K562 (cell line): Measurements from ENCODE around the gene TBX1. TPM values are rescaled to one million over a fixed set of nuclear protein-coding genes. Genes with fewer than 3 reads are reported as not detected.

ENCODE experiments used
- ATF7 ChIP-seq: fragments of 450-650 bp; IDR thresholded peaks from 2 replicates; pipeline ENCODE4 v1.7.1; 2014; ENCODE audit warnings: mild to moderate bottlenecking, moderate library complexity
- EP300 ChIP-seq: IDR thresholded peaks from 2 replicates; pipeline ENCODE4 v1.6.1; 2012; ENCODE audit warnings: low read length, improper control_type of control experiment
- ETV1 ChIP-seq: fragments of 450-650 bp; conservative IDR thresholded peaks from 2 replicates; pipeline ENCODE4 v1.6.1; 2016; ENCODE audit warnings: missing genetic modification characterization, control low read depth, low read depth, missing compliant biosample characterization
- FOXP4 ChIP-seq: sonication (generic); formaldehyde crosslinking; IDR thresholded peaks from 2 replicates; pipeline ENCODE4 v1.8.0; 2022; ENCODE audit warnings: mild to moderate bottlenecking, missing genetic modification reagents, borderline replicate concordance
- FUS ChIP-seq: fragments of 200-400 bp; formaldehyde crosslinking; optimal IDR thresholded peaks from 2 replicates; pipeline ENCODE3; 2017; ENCODE audit warnings: low read depth, low read length
- HNRNPLL ChIP-seq: fragments of 200-400 bp; formaldehyde crosslinking; IDR thresholded peaks from 2 replicates; pipeline ENCODE4 v1.6.1; 2017; ENCODE audit warnings: low read length, low read depth, mild to moderate bottlenecking; ENCODE audit not compliant: poor library complexity, severe bottlenecking
- MCM5 ChIP-seq: fragments of 450-650 bp; IDR thresholded peaks from 2 replicates; pipeline ENCODE4 v1.6.1; 2016; ENCODE audit warnings: low read depth
- NFYB ChIP-seq: IDR thresholded peaks from 2 replicates; pipeline ENCODE4 v1.6.1; 2011; ENCODE audit warnings: mild to moderate bottlenecking, moderate library complexity; ENCODE audit not compliant: insufficient read length; ENCODE audit errors: extremely low read depth
- SMARCA5 ChIP-seq: fragments of 450-650 bp; IDR thresholded peaks from 2 replicates; pipeline ENCODE4 v1.6.1; 2016
- SMARCB1 ChIP-seq: IDR thresholded peaks from 2 replicates; pipeline ENCODE4 v1.6.1; 2011; ENCODE audit warnings: improper control_type of control experiment, low read depth; ENCODE audit not compliant: insufficient read length
- ZBTB5 ChIP-seq: fragments of 450-650 bp; IDR thresholded peaks from 2 replicates; pipeline ENCODE4 v1.6.1; 2017; ENCODE audit warnings: antibody characterized with exemption
- ZFP36 ChIP-seq: fragments of 150-350 bp; IDR thresholded peaks from 2 replicates; pipeline ENCODE4 v1.6.1; 2018; ENCODE audit warnings: low read length, low read depth; ENCODE audit not compliant: partially characterized antibody
- ZNF175 ChIP-seq: fragments of 200-800 bp; sonication (Bioruptor generic); IDR thresholded peaks from 2 replicates; pipeline ENCODE4 v1.6.1; 2016; ENCODE audit warnings: low read depth, mild to moderate bottlenecking, missing genetic modification characterization, missing compliant biosample characterization
- ZNF224 ChIP-seq: sonication (generic); formaldehyde crosslinking; IDR thresholded peaks from 2 replicates; pipeline ENCODE4 v1.8.0; 2022; ENCODE audit warnings: mild to moderate bottlenecking, missing genetic modification reagents
- ZNF384 ChIP-seq: IDR thresholded peaks from 2 replicates; pipeline ENCODE4 v1.6.1; 2012; ENCODE audit warnings: low read depth, low read length, improper control_type of control experiment
- ZNF395 ChIP-seq: fragments of 200-800 bp; sonication (Bioruptor generic); IDR thresholded peaks from 2 replicates; pipeline ENCODE4 v1.6.1; 2017; ENCODE audit warnings: missing genetic modification characterization, missing compliant biosample characterization
- ZNF444 ChIP-seq: fragments of 250-450 bp; sonication (Bioruptor Pico); IDR thresholded peaks from 2 replicates; pipeline ENCODE4 v1.4.0; 2020; ENCODE audit warnings: mild to moderate bottlenecking, moderate library complexity
- ZNF589 ChIP-seq: fragments of 200-800 bp; sonication (Bioruptor generic); IDR thresholded peaks from 2 replicates; pipeline ENCODE4 v1.6.1; 2016; ENCODE audit warnings: low read depth, missing genetic modification characterization, missing compliant biosample characterization
- polyA plus RNA-seq, 8 experiments: library from polyadenylated mRNA; depleted of rRNA in 4 of 8; stranded (reverse) in 5 of 8; unstranded in 3 of 8; fragments of >200 nt; fragmentation: Nextera tagmentation in 2 of 8; fragmentation: Illumina TruSeq in 1 of 8; extraction: Ambion mirVana in 2 of 8; extraction: Trizol in 1 of 8; gene quantifications; 2 replicates each; pipeline versions ENCODE4 v1.2.1 to v1.2.3, GENCODE V29; 2011 to 2014; ENCODE audit warnings: inconsistent platforms in 1 of 8, missing spikeins in 1 of 8
- total RNA-seq, 7 experiments: library from RNA; depleted of rRNA in 6 of 7; stranded (reverse); fragments of >200 nt in 6 of 7; fragmentation: Illumina TruSeq in 2 of 7; extraction: Trizol in 2 of 7; gene quantifications; 2 replicates each; pipeline versions ENCODE4 v1.2.1 to v1.2.3, GENCODE V29; 2011 to 2021; ENCODE audit warnings: low replicate concordance in 1 of 7
- TF ChIP-seq, protein P1 (sequence below): fragments of 450-650 bp; formaldehyde crosslinking; IDR thresholded peaks from 2 replicates; pipeline ENCODE4 v1.4.0; 2020; ENCODE audit warnings: mild to moderate bottlenecking, moderate library complexity

The TBX1 gene
- total and polyA plus RNA-seq, 9 of the 15 experiments (the other 6 are each of a cell fraction or from before 2014, with no cell fraction given), result 0.07 to 35.0 (median 3.9) TPM

DNA sequence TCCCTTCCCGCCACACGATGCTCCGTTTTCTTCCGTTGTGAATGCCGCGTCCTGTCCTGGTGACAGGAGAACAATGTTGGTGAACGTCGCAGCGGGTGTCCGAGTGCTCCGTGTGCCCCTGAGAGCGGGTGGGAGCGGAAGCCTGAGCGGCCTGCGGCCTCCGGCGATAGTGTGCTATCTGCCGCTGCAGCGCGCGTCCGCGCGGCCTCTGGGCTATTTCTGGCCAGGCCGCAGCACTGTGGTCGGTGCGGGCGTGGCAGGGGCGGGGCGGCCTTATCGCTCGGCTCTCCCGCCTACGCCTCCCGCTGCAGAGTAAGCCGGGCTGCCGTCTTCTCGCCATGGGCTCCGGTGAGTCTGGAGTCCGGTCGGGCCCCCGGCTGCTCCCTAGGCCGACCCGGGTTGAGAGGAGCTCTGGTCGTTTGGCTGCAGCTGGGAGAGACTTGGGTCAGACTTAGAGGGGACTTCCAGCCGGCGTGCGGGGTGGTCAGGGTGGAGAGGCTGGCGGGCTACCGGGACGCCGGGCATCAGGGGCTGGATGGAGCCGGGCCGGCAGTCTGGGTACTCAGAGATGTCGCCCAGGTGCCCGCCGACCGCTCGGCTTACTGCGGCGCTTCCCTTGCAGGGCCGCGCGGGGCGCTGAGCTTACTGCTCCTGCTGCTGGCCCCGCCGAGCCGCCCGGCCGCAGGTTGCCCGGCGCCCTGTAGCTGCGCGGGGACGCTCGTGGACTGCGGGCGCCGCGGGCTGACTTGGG is 37.2 kb upstream of the TBX1 start, which contains the start of gene GP1BB (continued):
- TF ChIP-seq ZFP36, result peak; percentile 72
- peak; percentile 99 for TF ChIP-seq EP300
- no peak for TF ChIP-seq ZNF224 (CRISPR knock-in tag)
- no peak for TF ChIP-seq FOXP4 (CRISPR knock-in tag)
- TF ChIP-seq SMARCB1, result no peak
- peak; percentile 51; the same call in 1 of the 2 replicates for TF ChIP-seq SMARCA5
- TF ChIP-seq ZBTB5, result 0 out of 2 replicates have a peak, but pooled peaks have one; percentile 6
- no peak for TF ChIP-seq ZNF395 (CRISPR knock-in tag)
- TF ChIP-seq ETV1 (tag), result peak; percentile 100
- TF ChIP-seq ZNF175 (CRISPR knock-in tag), result no peak
- TF ChIP-seq ATF7, result no peak
- no peak for TF ChIP-seq ZNF589
- no peak for TF ChIP-seq MCM5
- no peak for TF ChIP-seq NFYB
- TF ChIP-seq ZNF384, result peak; percentile 64
- TF ChIP-seq HNRNPLL, result peak; percentile 45
- TF ChIP-seq, protein P1, sequence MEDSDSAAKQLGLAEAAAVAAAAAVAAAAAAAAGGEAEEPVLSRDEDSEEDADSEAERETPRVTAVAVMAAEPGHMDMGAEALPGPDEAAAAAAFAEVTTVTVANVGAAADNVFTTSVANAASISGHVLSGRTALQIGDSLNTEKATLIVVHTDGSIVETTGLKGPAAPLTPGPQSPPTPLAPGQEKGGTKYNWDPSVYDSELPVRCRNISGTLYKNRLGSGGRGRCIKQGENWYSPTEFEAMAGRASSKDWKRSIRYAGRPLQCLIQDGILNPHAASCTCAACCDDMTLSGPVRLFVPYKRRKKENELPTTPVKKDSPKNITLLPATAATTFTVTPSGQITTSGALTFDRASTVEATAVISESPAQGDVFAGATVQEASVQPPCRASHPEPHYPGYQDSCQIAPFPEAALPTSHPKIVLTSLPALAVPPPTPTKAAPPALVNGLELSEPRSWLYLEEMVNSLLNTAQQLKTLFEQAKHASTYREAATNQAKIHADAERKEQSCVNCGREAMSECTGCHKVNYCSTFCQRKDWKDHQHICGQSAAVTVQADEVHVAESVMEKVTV (CRISPR knock-in tag), result no peak
- no peak for TF ChIP-seq ZNF444 (CRISPR knock-in tag)
- peak; percentile 100 for TF ChIP-seq FUS
